NCI-H69 (cell line): Measurements from ENCODE around the gene ZPBP.
"Not testable (repeated sequence)": the region's sequence is repeated elsewhere in the genome, so short reads cannot be mapped to it uniquely, and the experiment has no call there.

ENCODE experiments used
- DNase-seq: peaks from one replicate; lab custom pipeline; 2025; lab: John Stamatoyannopoulos, UW

The ZPBP gene

GRCh38 chr7:50041165-50041564, 51.9 kb downstream of the ZPBP start:
- not testable (repeated sequence) for DNase-seq

- DNase-seq = no peak
These were observed 56.0 kb downstream of the ZPBP start for GRCh38 chr7:50037086-50037485.

GRCh38 chr7:50022991-50023390, 70.1 kb downstream of the ZPBP start:
- DNase-seq = no peak

GRCh38 chr7:50022451-50022850, 70.6 kb downstream of the ZPBP start:
- DNase-seq = no peak

- DNase-seq = no peak
These were observed 97.4 kb downstream of the ZPBP start for GRCh38 chr7:49995681-49996080.

GRCh38 chr7:49986191-49986590, 106.9 kb downstream of the ZPBP start:
- no peak for DNase-seq

- peak; percentile 50 for DNase-seq
These were observed 112.6 kb downstream of the ZPBP start for GRCh38 chr7:49980465-49980864.

- DNase-seq = no peak
These were observed 116.8 kb downstream of the ZPBP start for GRCh38 chr7:49976238-49976637.

- no peak for DNase-seq
These were observed 119.0 kb downstream of the ZPBP start for GRCh38 chr7:49974035-49974434.

- DNase-seq = no peak
These were observed 155.4 kb downstream of the ZPBP start for GRCh38 chr7:49937608-49938007.

- DNase-seq = no peak
These were observed 161.4 kb downstream of the ZPBP start for GRCh38 chr7:49931627-49932026.

GRCh38 chr7:49928787-49929186, 164.3 kb downstream of the ZPBP start:
- DNase-seq = no peak

- no peak for DNase-seq
These were observed 165.4 kb downstream of the ZPBP start for GRCh38 chr7:49927631-49928030.

GRCh38 chr7:49926720-49927119, 166.3 kb downstream of the ZPBP start:
- no peak for DNase-seq

GRCh38 chr7:49911909-49912308, 181.1 kb downstream of the ZPBP start:
- DNase-seq = no peak

- no peak for DNase-seq
These were observed 198.5 kb downstream of the ZPBP start for GRCh38 chr7:49894543-49894942.

GRCh38 chr7:49893131-49893530, 199.9 kb downstream of the ZPBP start:
- DNase-seq = no peak

GRCh38 chr7:49892481-49892880, 200.6 kb downstream of the ZPBP start:
- DNase-seq = no peak
